Glomerular visceral epithelial cell (primary cell): ENCODE measurements around the gene RASEF.
A peak's percentile ranks its signal among the peaks of the same experiment; 100 is the strongest.
"Not testable (repeated sequence)": the region's sequence is repeated elsewhere in the genome, so short reads cannot be mapped to it uniquely, and the experiment has no call there.

Experiments
- DNase-seq: peaks from one replicate; pipeline ENCODE4 v3.0.0-alpha.2; 2016; ENCODE audit errors: extremely low spot score

RASEF gene

GRCh38 chr9:82970359-82970758 is 92.6 kb downstream of the RASEF start:
- DNase-seq, result no peak

GRCh38 chr9:82969291-82969690 is 93.7 kb downstream of the RASEF start:
- DNase-seq, result no peak

GRCh38 chr9:82968816-82969215 is 94.1 kb downstream of the RASEF start:
- DNase-seq, result no peak

GRCh38 chr9:82968388-82968787 is 94.6 kb downstream of the RASEF start:
- no peak for DNase-seq

GRCh38 chr9:82961504-82962125 is 101.3 kb downstream of the RASEF start:
- DNase-seq, result peak; percentile 77

GRCh38 chr9:82957529-82958379 is 105.2 kb downstream of the RASEF start:
- DNase-seq, result peak; percentile 78

- DNase-seq, result no peak
These were observed 113.7 kb downstream of the RASEF start for GRCh38 chr9:82949203-82949602.

- no peak for DNase-seq
These were observed 122.6 kb downstream of the RASEF start for GRCh38 chr9:82940376-82940775.

- DNase-seq, result peak; percentile 71
These were observed 123.5 kb downstream of the RASEF start for GRCh38 chr9:82939451-82939850.

- DNase-seq, result no peak
These were observed 124.3 kb downstream of the RASEF start for GRCh38 chr9:82938426-82939218.

GRCh38 chr9:82936561-82936960 is 126.4 kb downstream of the RASEF start:
- not testable (repeated sequence) for DNase-seq

GRCh38 chr9:82934949-82935348 is 128.0 kb downstream of the RASEF start:
- peak; percentile 61 for DNase-seq

- DNase-seq, result not testable (repeated sequence)
These were observed 128.9 kb downstream of the RASEF start for GRCh38 chr9:82934025-82934424.

GRCh38 chr9:82930116-82930515 is 132.8 kb downstream of the RASEF start:
- DNase-seq, result no peak
